Left renal cortex interstitium (tissue), 4 donors: Measurements from ENCODE around the gene DDX39B. TPM values are rescaled to one million over a fixed set of nuclear protein-coding genes. Genes with fewer than 3 reads are reported as not detected.
"Not testable (repeated sequence)": the region's sequence is repeated elsewhere in the genome, so short reads cannot be mapped to it uniquely, and the experiment has no call there.

Experiments
- DNase-seq, 4 donors: peaks; one replicate each; pipeline ENCODE4 v3.0.0-alpha.2; 2013; ENCODE audit warnings: low read depth in 4 of 4, low spot score in 2 of 4, missing footprints in 1 of 4
- polyA plus RNA-seq, 4 donors: library from polyadenylated mRNA; unstranded; fragments of 120-200 nt; gene quantifications; one replicate each; pipeline ENCODE4 v1.2.1, GENCODE V29; 2013; ENCODE audit not compliant: insufficient read length in 4 of 4

Gene DDX39B
- polyA plus RNA-seq, 4 donors, result 462 to 709 (median 569) TPM

- DNase-seq, result no peak
These were observed 52.7 kb downstream of the DDX39B start for GRCh38 chr6:31489086-31489485.

GRCh38 chr6:31487674-31488073 is 54.1 kb downstream of the DDX39B start:
- DNase-seq, result not testable (repeated sequence)

GRCh38 chr6:31486065-31486837 is 55.6 kb downstream of the DDX39B start:
- DNase-seq, result not testable (repeated sequence)

- DNase-seq, result no peak
These were observed 56.7 kb downstream of the DDX39B start for GRCh38 chr6:31485055-31485454.

GRCh38 chr6:31483392-31483791 is 58.4 kb downstream of the DDX39B start:
- no peak for DNase-seq

- no peak for DNase-seq
These were observed 61.2 kb downstream of the DDX39B start for GRCh38 chr6:31480574-31480973.

Other genes starting within 250 kb of the DDX39B start
- 100 to 1,000 TPM; 118 to 163 (median 137) TPM for gene HLA-B, start 184.8 kb downstream of the DDX39B start, polyA plus RNA-seq
- gene MICA, start 138.4 kb downstream of the DDX39B start, polyA plus RNA-seq, result 10 to 100 TPM in 1 of 4 donors, 1 to 10 TPM in 3; 3.6 to 10.9 (median 8.0) TPM
- gene MICB, start 43.9 kb downstream of the DDX39B start, polyA plus RNA-seq, result 1 to 10 TPM in 2 of 4 donors, under 1 TPM in 2; 0.45 to 1.8 (median 0.88) TPM
- 10 to 100 TPM; 15.4 to 24.2 (median 18.0) TPM for gene MCCD1, start 13.0 kb downstream of the DDX39B start, polyA plus RNA-seq
- gene ATP6V1G2, start 4.6 kb upstream of the DDX39B start, polyA plus RNA-seq, result 10 to 100 TPM in 1 of 4 donors, 1 to 10 TPM in 3; 6.4 to 10.5 (median 6.5) TPM
- 10 to 100 TPM; 18.4 to 29.0 (median 25.5) TPM for gene NFKBIL1, start 5.6 kb upstream of the DDX39B start, polyA plus RNA-seq
- gene LTA, start 30.3 kb upstream of the DDX39B start, polyA plus RNA-seq, result under 1 TPM; 0.24 to 0.39 (median 0.31) TPM
- gene TNF, start 33.6 kb upstream of the DDX39B start, polyA plus RNA-seq, result under 1 TPM in 1 of 4 donors, not detected in 3; 0.49 TPM
- 1 to 10 TPM in 3 of 4 donors, under 1 TPM in 1; 0.88 to 2.3 (median 2.0) TPM for gene LTB, start 40.4 kb upstream of the DDX39B start, polyA plus RNA-seq
- gene LST1, start 44.3 kb upstream of the DDX39B start, polyA plus RNA-seq, result 1 to 10 TPM; 4.2 to 6.2 (median 5.0) TPM
- under 1 TPM in 3 of 4 donors, not detected in 1; 0.16 to 0.52 (median 0.25) TPM for gene NCR3, start 51.0 kb upstream of the DDX39B start, polyA plus RNA-seq
- 10 to 100 TPM; 61.0 to 92.7 (median 73.5) TPM for gene AIF1, start 73.2 kb upstream of the DDX39B start, polyA plus RNA-seq
- gene PRRC2A, start 78.7 kb upstream of the DDX39B start, polyA plus RNA-seq, result 100 to 1,000 TPM; 129 to 238 (median 197) TPM
- 100 to 1,000 TPM; 218 to 274 (median 261) TPM for gene BAG6, start 110.7 kb upstream of the DDX39B start, polyA plus RNA-seq
- gene APOM, start 113.9 kb upstream of the DDX39B start, polyA plus RNA-seq, result 100 to 1,000 TPM in 3 of 4 donors, 10 to 100 TPM in 1; 89.9 to 124 (median 104) TPM
- 10 to 100 TPM; 17.9 to 24.3 (median 21.4) TPM for gene C6orf47, start 118.8 kb upstream of the DDX39B start, polyA plus RNA-seq
- 10 to 100 TPM; 25.2 to 33.9 (median 29.5) TPM for gene GPANK1, start 123.0 kb upstream of the DDX39B start, polyA plus RNA-seq
- gene CSNK2B, start 124.1 kb upstream of the DDX39B start, polyA plus RNA-seq, result 100 to 1,000 TPM; 224 to 234 (median 228) TPM
- 10 to 100 TPM in 3 of 4 donors, 1 to 10 TPM in 1; 9.0 to 37.0 (median 19.2) TPM for gene LY6G5B, start 128.0 kb upstream of the DDX39B start, polyA plus RNA-seq
- gene LY6G5C, start 139.1 kb upstream of the DDX39B start, polyA plus RNA-seq, result 1 to 10 TPM; 2.4 to 5.6 (median 3.0) TPM
- 10 to 100 TPM; 54.3 to 74.8 (median 61.5) TPM for gene ABHD16A, start 161.3 kb upstream of the DDX39B start, polyA plus RNA-seq
- under 1 TPM; 0.21 to 0.81 (median 0.57) TPM for gene LY6G6F, start 164.9 kb upstream of the DDX39B start, polyA plus RNA-seq
- under 1 TPM in 1 of 4 donors, not detected in 3; 0.65 TPM for gene LY6G6D, start 173.3 kb upstream of the DDX39B start, polyA plus RNA-seq
- 1 to 10 TPM in 1 of 4 donors, under 1 TPM in 2, not detected in 1; 0.32 to 1.4 (median 0.47) TPM for gene LY6G6C, start 179.7 kb upstream of the DDX39B start, polyA plus RNA-seq
- 1 to 10 TPM in 3 of 4 donors, under 1 TPM in 1; 0.72 to 2.4 (median 1.5) TPM for gene MPIG6B, start 181.4 kb upstream of the DDX39B start, polyA plus RNA-seq
- gene DDAH2, start 187.3 kb upstream of the DDX39B start, polyA plus RNA-seq, result 100 to 1,000 TPM; 163 to 243 (median 200) TPM
- gene CLIC1, start 194.5 kb upstream of the DDX39B start, polyA plus RNA-seq, result 100 to 1,000 TPM; 251 to 323 (median 297) TPM
- gene MSH5, start 198.0 kb upstream of the DDX39B start, polyA plus RNA-seq, result 10 to 100 TPM; 13.1 to 58.4 (median 30.9) TPM
- 10 to 100 TPM in 2 of 4 donors, 1 to 10 TPM in 2; 4.2 to 12.9 (median 7.3) TPM for gene SAPCD1, start 220.7 kb upstream of the DDX39B start, polyA plus RNA-seq
- 10 to 100 TPM in 2 of 4 donors, 1 to 10 TPM in 2; 8.1 to 10.7 (median 9.6) TPM for gene VWA7, start 235.3 kb upstream of the DDX39B start, polyA plus RNA-seq